Urinary bladder (tissue), 4 donors: ENCODE measurements around the gene KCNK17. TPM values are rescaled to one million over a fixed set of nuclear protein-coding genes. Genes with fewer than 3 reads are reported as not detected.

Experiments used
- DNase-seq: peaks from one replicate; pipeline ENCODE4 v3.0.0-alpha.2; 2015; ENCODE audit errors: extremely low spot score
- H3K27ac ChIP-seq: one replicate; pipeline ENCODE4 v1.5.1; 2013; ENCODE audit warnings: low read depth, mild to moderate bottlenecking, moderate library complexity
- H3K36me3 ChIP-seq: one replicate; pipeline ENCODE4 v1.6.1; 2013; ENCODE audit warnings: mild to moderate bottlenecking, moderate library complexity; ENCODE audit not compliant: insufficient read depth
- H3K4me1 ChIP-seq: one replicate; pipeline ENCODE4 v1.6.1; 2013; ENCODE audit warnings: mild to moderate bottlenecking, moderate library complexity; ENCODE audit not compliant: insufficient read depth
- H3K4me3 ChIP-seq: one replicate; pipeline ENCODE4 v1.5.1; 2013; ENCODE audit warnings: low read depth, low read length
- WGBS: extraction: QIAGEN DNeasy Blood & Tissue Kit; methylation state at CpG from one replicate; pipeline ENCODE4 v1.1.7; 2013; 5-methylcytosine and 5-hydroxymethylcytosine counted together
- polyA plus RNA-seq: library from polyadenylated mRNA; stranded (reverse); fragments of 200-250 nt; gene quantifications from one replicate; pipeline ENCODE4 v1.2.3, GENCODE V29; 2013
- total RNA-seq: library from RNA; depleted of rRNA; stranded (reverse); fragments of >200 nt; gene quantifications from one replicate; pipeline ENCODE4 v1.2.3, GENCODE V29; 2014
- donor health status: healthy with polysubstance abuse.
- donor health status: healthy.

KCNK17 gene
- total and polyA plus RNA-seq, 2 donors: 0.52 to 0.95 TPM

- DNase-seq: no peak
- WGBS: 78% methylated on average over 11 of the region's 11 CpGs
- no peaks in the 10 kb centered on the region for H3K4me1 ChIP-seq
- H3K27ac ChIP-seq: no peak overlapping the region
- H3K36me3 ChIP-seq: no peaks in the 10 kb centered on the region
- no peak overlapping the region for H3K4me3 ChIP-seq
These were observed 32.8 kb downstream of the KCNK17 start for GRCh38 chr6:39281312-39281980.

- no peaks in the 10 kb centered on the region for H3K4me1 ChIP-seq
- no peak for DNase-seq
- WGBS: 48% methylated on average over 8 of the region's 8 CpGs
- no peak overlapping the region for H3K4me3 ChIP-seq
- H3K36me3 ChIP-seq: no peaks in the 10 kb centered on the region
- H3K27ac ChIP-seq: no peak overlapping the region
These were observed 33.9 kb downstream of the KCNK17 start for GRCh38 chr6:39280247-39280731.

DNA sequence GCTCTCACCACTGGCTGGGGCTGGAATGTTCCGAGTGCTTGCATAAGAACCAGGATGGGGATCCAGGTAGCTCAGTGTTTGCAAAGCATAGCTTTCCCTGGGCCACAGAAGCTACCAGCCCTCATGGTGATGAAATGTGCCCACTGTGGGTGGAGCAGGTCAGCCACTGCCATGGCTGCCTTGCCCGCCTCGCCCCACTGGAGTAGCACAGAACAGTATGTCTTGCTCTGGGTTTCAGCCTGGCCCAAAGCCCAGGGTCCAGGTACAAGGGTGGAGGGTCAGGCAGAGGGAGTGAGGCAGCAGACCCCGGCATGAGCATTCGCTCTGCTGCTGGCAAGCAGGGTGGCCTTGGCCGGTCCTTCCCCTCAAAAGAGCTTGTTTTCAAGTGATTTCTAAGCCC lies 34.7 kb downstream of the KCNK17 start:
- Histone ChIP-seq H3K27ac (no peak overlapping the region), H3K4me3 (no peak overlapping the region), H3K36me3 (no peaks in the 10 kb centered on the region), H3K4me1 (no peaks in the 10 kb centered on the region)
- whole genome bisulfite sequencing: 89% methylated on average over 6 of the region's 6 CpGs
- DNase-seq: no peak

DNA sequence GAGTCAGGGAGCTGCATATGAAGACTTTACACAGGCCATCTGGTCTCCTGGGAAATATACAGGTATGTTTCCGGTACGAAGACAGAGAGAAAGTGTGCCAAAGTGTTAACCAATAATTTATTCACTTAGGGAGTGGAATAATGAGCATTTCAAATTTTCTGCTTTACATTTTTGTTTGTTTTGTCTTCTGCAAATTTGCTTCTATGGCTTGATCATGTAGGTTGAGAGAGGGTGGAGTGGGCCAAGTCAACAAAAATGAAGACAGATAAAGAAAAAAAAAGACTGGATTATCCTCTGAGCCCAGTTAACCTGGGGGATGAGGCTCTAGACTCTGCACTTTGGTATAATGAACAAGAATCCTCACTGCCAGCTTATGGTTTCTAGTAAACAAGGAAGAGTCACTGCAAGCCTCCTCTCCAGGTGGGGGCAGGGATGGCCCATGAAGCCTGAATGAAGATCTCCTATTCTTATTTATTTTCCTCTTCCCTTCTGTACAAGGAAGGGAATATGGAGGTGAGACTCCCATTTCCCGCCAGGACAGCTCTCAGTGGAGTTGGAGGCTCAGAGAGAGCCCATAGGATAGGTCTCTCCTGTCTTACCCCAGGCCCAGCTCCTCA lies 37.7 kb downstream of the KCNK17 start:
- H3K4me3 ChIP-seq: no peak overlapping the region
- DNase-seq: no peak
- H3K4me1 ChIP-seq: no peaks in the 10 kb centered on the region
- WGBS: 80% methylated on average over 3 of the region's 3 CpGs
- H3K36me3 ChIP-seq: no peaks in the 10 kb centered on the region
- no peak overlapping the region for H3K27ac ChIP-seq

DNA sequence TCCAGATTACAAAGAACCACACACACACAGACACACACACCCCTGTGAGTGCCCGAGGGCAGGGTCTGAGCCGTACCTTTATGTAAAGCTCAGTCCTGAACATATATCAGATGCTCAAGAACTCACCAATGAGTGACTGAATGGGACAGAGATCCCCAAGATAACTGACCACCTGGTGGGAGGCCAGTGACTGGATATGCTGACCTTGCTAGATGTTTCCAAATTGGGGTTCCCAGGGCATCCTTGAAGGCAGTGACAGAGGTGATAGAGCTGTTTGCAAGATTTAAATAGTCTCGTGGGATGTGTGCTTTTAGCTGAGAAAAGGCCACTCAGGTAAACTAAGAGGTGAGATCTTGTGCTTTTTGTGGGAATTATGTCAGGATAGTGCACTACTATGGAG lies 39.3 kb downstream of the KCNK17 start:
- WGBS: 83% methylated on average over 3 of the region's 3 CpGs
- Histone ChIP-seq H3K4me1 (no peaks in the 10 kb centered on the region), H3K36me3 (no peaks in the 10 kb centered on the region), H3K27ac (no peak overlapping the region), H3K4me3 (no peak overlapping the region)
- no peak for DNase-seq

GRCh38 chr6:39274471-39274870 lies 39.7 kb downstream of the KCNK17 start:
- 77% methylated on average over 4 of the region's 4 CpGs for WGBS
- no peak for DNase-seq
- no peaks in the 10 kb centered on the region for H3K4me1 ChIP-seq

GRCh38 chr6:39273406-39273821 lies 40.8 kb downstream of the KCNK17 start:
- DNase-seq: no peak
- H3K36me3 ChIP-seq: no peaks in the 10 kb centered on the region
- H3K4me1 ChIP-seq: no peaks in the 10 kb centered on the region
- 52% methylated on average over 6 of the region's 6 CpGs for WGBS
- H3K4me3 ChIP-seq: no peak overlapping the region
- H3K27ac ChIP-seq: no peak overlapping the region

More at GRCh38 chr6:39274471-39274870, 39.7 kb downstream of the KCNK17 start:
- H3K4me3 ChIP-seq: no peak overlapping the region
- no peak overlapping the region for H3K27ac ChIP-seq
- no peaks in the 10 kb centered on the region for H3K36me3 ChIP-seq

DNA sequence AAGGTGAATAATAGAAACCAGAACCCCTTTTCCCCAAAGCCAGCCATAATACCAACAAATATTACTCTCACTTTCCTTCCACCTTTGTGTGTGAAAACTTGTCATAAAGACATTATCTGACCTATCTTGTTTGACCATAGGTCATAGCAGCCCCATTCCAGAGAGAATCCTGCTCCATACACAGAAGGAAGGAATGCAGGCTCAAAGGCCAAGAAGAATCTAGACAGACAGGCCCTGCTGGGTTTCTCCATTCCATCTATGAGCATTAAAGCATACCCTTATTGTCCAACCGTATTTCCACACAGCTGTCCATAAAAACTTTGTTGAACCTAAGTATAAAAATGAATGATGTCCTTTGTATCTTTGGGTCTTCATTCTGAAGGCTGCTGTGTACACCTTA lies 44.3 kb downstream of the KCNK17 start:
- no peak overlapping the region for H3K4me3 ChIP-seq
- no peaks in the 10 kb centered on the region for H3K4me1 ChIP-seq
- H3K27ac ChIP-seq: no peak overlapping the region
- no peak for DNase-seq
- H3K36me3 ChIP-seq: no peaks in the 10 kb centered on the region
- WGBS: 85% methylated on average over 1 of the region's 1 CpG

GRCh38 chr6:39268721-39269120 lies 45.5 kb downstream of the KCNK17 start:
- no peak overlapping the region for H3K4me3 ChIP-seq
- H3K27ac ChIP-seq: no peak overlapping the region
- WGBS: 44% methylated on average over 3 of the region's 3 CpGs
- DNase-seq: no peak
- no peaks in the 10 kb centered on the region for H3K4me1 ChIP-seq
- H3K36me3 ChIP-seq: no peaks in the 10 kb centered on the region

DNA sequence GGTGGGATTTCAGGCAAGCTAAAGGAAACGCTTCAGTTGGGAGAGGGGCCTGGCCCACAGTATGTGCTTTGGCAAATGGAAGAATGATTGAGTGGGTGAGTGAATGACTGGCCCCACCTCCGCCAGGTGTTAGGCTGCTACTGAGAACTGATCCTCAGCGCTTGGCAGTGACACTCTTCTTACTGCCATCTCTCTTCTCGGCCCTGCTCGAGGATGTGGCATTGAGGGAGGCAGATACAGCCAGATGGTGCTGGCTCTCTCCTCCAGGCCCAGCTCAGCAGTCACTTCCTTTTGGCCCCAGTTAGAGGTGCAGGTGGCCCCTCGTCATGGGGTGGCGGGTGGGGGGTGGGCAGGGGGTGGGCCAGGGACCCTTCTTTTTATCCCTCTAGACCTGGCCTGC lies 46.0 kb downstream of the KCNK17 start:
- DNase-seq: no peak
- Histone ChIP-seq H3K27ac (no peak overlapping the region), H3K4me3 (no peak overlapping the region), H3K4me1 (no peaks in the 10 kb centered on the region), H3K36me3 (no peaks in the 10 kb centered on the region)
- WGBS: 78% methylated on average over 7 of the region's 7 CpGs

DNA sequence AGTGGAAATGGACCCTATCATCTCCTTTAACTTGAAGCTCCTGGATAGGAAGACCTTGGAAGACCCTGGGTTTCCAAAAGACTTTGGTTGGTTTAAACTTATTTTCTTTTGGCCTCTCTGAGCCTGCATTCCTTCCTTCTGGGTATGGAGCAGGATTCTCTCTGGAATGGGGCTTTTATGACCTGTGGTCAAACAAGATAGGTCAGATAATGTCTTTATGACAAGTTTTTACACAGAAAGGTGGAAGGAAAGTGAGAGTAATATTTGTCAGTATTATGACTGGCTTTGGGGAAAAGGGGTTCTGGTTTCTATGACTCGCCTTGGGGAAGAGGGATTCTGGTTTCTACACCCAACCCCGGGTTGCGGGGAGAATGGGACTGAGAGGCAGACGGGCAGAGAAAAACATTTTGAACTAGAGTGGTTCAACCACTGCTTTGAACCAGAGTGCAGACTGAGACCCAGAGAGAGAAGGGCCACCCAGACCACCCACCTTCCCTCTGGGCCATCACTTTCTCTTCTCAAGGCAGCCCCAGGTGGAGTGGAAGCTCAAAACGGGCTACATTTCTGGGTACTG lies 47.4 kb downstream of the KCNK17 start:
- H3K4me3 ChIP-seq: no peak overlapping the region
- DNase-seq: no peak
- WGBS: 73% methylated on average over 5 of the region's 5 CpGs
- H3K27ac ChIP-seq: no peak overlapping the region
- no peaks in the 10 kb centered on the region for H3K36me3 ChIP-seq
- H3K4me1 ChIP-seq: no peaks in the 10 kb centered on the region

- H3K27ac ChIP-seq: no peak overlapping the region
- WGBS: 81% methylated on average over 2 of the region's 2 CpGs
These were observed 47.8 kb downstream of the KCNK17 start for GRCh38 chr6:39266375-39266774.

DNA sequence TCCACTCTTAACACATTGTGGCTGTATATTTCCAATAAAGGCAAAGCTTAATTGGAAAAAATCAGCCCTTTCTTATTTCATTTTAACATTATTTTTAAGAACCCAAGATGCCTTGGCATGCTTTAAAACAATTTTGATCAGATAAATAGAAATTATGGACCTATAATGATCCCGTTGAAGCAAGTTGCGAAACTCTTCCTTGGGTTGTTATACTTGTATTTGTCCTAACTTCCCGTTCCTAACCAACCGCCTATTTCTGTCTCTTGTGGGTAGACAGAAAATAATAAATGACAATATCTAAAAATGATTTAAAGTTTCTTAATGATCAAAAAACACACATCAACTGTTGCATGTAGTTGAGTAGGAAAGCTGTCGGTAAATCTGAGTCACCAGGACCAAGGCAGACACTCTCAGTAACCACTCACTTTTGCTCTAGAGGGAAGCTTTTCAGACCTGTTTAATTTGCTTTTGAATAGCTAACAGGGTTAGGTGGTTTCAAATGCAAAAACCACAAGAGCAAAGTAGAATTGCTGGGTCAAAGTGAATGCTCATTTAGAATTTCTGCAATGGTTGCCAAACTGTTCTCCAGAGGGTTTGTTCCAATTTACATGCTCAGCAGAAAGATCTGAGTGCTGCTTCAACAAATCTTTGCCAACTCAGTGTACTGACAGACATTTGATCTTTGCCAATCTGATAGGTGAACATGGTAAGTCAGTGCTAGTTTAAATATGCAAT lies 50.7 kb downstream of the KCNK17 start:
- H3K4me1 ChIP-seq: no peaks in the 10 kb centered on the region
- no peak overlapping the region for H3K27ac ChIP-seq
- H3K4me3 ChIP-seq: no peak overlapping the region
- 42% methylated on average over 5 of the region's 5 CpGs for WGBS
- no peak for DNase-seq
- no peaks in the 10 kb centered on the region for H3K36me3 ChIP-seq

More at GRCh38 chr6:39266375-39266774, 47.8 kb downstream of the KCNK17 start:
- Histone ChIP-seq H3K4me1 (no peaks in the 10 kb centered on the region), H3K4me3 (no peak overlapping the region), H3K36me3 (no peaks in the 10 kb centered on the region)
- no peak for DNase-seq
